ENCODE measurements around the gene POLE3. TPM values are rescaled to one million over a fixed set of nuclear protein-coding genes. Genes with fewer than 3 reads are reported as not detected.

The POLE3 gene
- total RNA-seq, 1 experiment from 2014 or later: 64.5 TPM

GRCh38 chr9:113370806-113371325 lies 39.6 kb downstream of the POLE3 start:
- Histone ChIP-seq H3K79me2 (ENCODE audit: low read depth) (peaks cover 12% of the 10 kb centered on the region), H3K4me3 (no peak overlapping the region), H3K9me2 (ENCODE audit: insufficient read depth) (no peaks in the 10 kb centered on the region), H2AFZ (no peak overlapping the region), H3K4me2 (no peak overlapping the region), H3K36me3 (ENCODE audit: low read depth) (peaks cover 9% of the 10 kb centered on the region; the same call in 1 of the 2 replicates), H3K27me3 (ENCODE audit: insufficient read depth, low read depth) (no peaks in the 10 kb centered on the region), H3F3A (ENCODE audit: insufficient read depth, low read depth) (peaks cover 23% of the 10 kb centered on the region; the same call in 1 of the 2 replicates), H3K9me3 (ENCODE audit: insufficient read depth, low read depth) (no peaks in the 10 kb centered on the region), H3K4me1 (replicated peaks; ENCODE audit: insufficient read depth) (0 out of 2 replicates have a peak, but pooled peaks cover 4% of the 10 kb centered on the region), H3K27ac (no peak overlapping the region), H4K20me1 (ENCODE audit: insufficient read depth) (peaks cover 8% of the 10 kb centered on the region; the same call in 1 of the 2 replicates)
- DNase-seq: no peak
- BruUV-seq (replicated peaks): no TSS peak
- ChIA-PET POLR2A (ENCODE audit: unreplicated experiment) (interaction anchor here (0.6 to 0.7 kb wide), 2 partner anchors 27 to 150 kb away, joined by 3 to 4 read pairs; no protein-coding TSS in a partner anchor), CTCF (no interaction called here)
- intact Hi-C loops (cut with micrococcal nuclease; ENCODE audit: unreplicated experiment): no loop called here
- TF ChIP-seq CTCF (conservative IDR thresholded peaks at IDR 0.05) (no peak), EZH2 (IDR thresholded peaks at IDR 0.05; ENCODE audit: low read depth) (no peak)

GRCh38 chr9:113369855-113370140 lies 40.7 kb downstream of the POLE3 start:
- no peak overlapping the region for H3K27ac ChIP-seq
- H3K27me3 ChIP-seq (ENCODE audit: insufficient read depth, low read depth): no peaks in the 10 kb centered on the region
- no peaks in the 10 kb centered on the region for H3K4me1 ChIP-seq (replicated peaks; ENCODE audit: insufficient read depth)
- H3K9me2 ChIP-seq (ENCODE audit: insufficient read depth): no peaks in the 10 kb centered on the region
- no peak for DNase-seq
- H2AFZ ChIP-seq: no peak overlapping the region
- H3K4me2 ChIP-seq: no peak overlapping the region
- BruUV-seq (replicated peaks): no TSS peak
- CTCF ChIA-PET: no interaction called here
- intact Hi-C loops (cut with micrococcal nuclease; ENCODE audit: unreplicated experiment): loop anchor here (5.0 kb wide), 1 partner anchor 33 kb away; the partner anchor contains the start of gene ALAD
- peaks cover 23% of the 10 kb centered on the region; the same call in 1 of the 2 replicates for H3F3A ChIP-seq (ENCODE audit: insufficient read depth, low read depth)
- peaks cover 1% of the 10 kb centered on the region; the same call in 1 of the 2 replicates for H3K79me2 ChIP-seq (ENCODE audit: low read depth)
- H3K4me3 ChIP-seq: no peak overlapping the region
- no peaks in the 10 kb centered on the region; the same call in 1 of the 2 replicates for H4K20me1 ChIP-seq (ENCODE audit: insufficient read depth)
- H3K36me3 ChIP-seq (ENCODE audit: low read depth): peaks cover 9% of the 10 kb centered on the region; the same call in 1 of the 2 replicates
- no peaks in the 10 kb centered on the region for H3K9me3 ChIP-seq (ENCODE audit: insufficient read depth, low read depth)
- POLR2A ChIA-PET (ENCODE audit: unreplicated experiment): interaction anchor here (0.6 kb wide), 1 partner anchor 28 kb away, joined by 3 read pairs; no protein-coding TSS in a partner anchor
- TF ChIP-seq EZH2 (IDR thresholded peaks at IDR 0.05; ENCODE audit: low read depth): no peak
- TF ChIP-seq CTCF (conservative IDR thresholded peaks at IDR 0.05): no peak

GRCh38 chr9:113368982-113369854 lies 41.3 kb downstream of the POLE3 start:
- Histone ChIP-seq H3K4me3 (no peak overlapping the region), H3K79me2 (ENCODE audit: low read depth) (no peaks in the 10 kb centered on the region), H3K36me3 (ENCODE audit: low read depth) (peaks cover 6% of the 10 kb centered on the region; the same call in 1 of the 2 replicates), H3K4me2 (no peak overlapping the region), H3K27me3 (ENCODE audit: insufficient read depth, low read depth) (no peaks in the 10 kb centered on the region), H4K20me1 (ENCODE audit: insufficient read depth) (no peaks in the 10 kb centered on the region; the same call in 1 of the 2 replicates), H3K27ac (no peak overlapping the region), H2AFZ (no peak overlapping the region), H3K4me1 (replicated peaks; ENCODE audit: insufficient read depth) (no peaks in the 10 kb centered on the region), H3K9me2 (ENCODE audit: insufficient read depth) (no peaks in the 10 kb centered on the region), H3F3A (ENCODE audit: insufficient read depth, low read depth) (peaks cover 26% of the 10 kb centered on the region; the same call in 1 of the 2 replicates), H3K9me3 (ENCODE audit: insufficient read depth, low read depth) (no peaks in the 10 kb centered on the region)
- ChIA-PET POLR2A (ENCODE audit: unreplicated experiment) (no interaction called here), CTCF (no interaction called here)
- DNase-seq: no peak
- no peak for TF ChIP-seq EZH2 (IDR thresholded peaks at IDR 0.05; ENCODE audit: low read depth)
- intact Hi-C loops (cut with micrococcal nuclease; ENCODE audit: unreplicated experiment): loop anchor here (5.0 kb wide), 1 partner anchor 33 kb away; the partner anchor contains the start of gene ALAD
- no TSS peak for BruUV-seq (replicated peaks)

Measured in PC-9 (cell line).